HG03045 (cell line): ENCODE data around the gene BAIAP2L2.
"Not testable (repeated sequence)": the region's sequence is repeated elsewhere in the genome, so short reads cannot be mapped to it uniquely, and the experiment has no call there.

Experiments
- ATAC-seq: cut with Tn5 transposase; IDR thresholded peaks from one replicate; pipeline ENCODE4 v1.9.1; 2021; ENCODE audit warnings: mild to moderate bottlenecking, moderate library complexity; ENCODE audit not compliant: unreplicated experiment

The BAIAP2L2 gene

DNA sequence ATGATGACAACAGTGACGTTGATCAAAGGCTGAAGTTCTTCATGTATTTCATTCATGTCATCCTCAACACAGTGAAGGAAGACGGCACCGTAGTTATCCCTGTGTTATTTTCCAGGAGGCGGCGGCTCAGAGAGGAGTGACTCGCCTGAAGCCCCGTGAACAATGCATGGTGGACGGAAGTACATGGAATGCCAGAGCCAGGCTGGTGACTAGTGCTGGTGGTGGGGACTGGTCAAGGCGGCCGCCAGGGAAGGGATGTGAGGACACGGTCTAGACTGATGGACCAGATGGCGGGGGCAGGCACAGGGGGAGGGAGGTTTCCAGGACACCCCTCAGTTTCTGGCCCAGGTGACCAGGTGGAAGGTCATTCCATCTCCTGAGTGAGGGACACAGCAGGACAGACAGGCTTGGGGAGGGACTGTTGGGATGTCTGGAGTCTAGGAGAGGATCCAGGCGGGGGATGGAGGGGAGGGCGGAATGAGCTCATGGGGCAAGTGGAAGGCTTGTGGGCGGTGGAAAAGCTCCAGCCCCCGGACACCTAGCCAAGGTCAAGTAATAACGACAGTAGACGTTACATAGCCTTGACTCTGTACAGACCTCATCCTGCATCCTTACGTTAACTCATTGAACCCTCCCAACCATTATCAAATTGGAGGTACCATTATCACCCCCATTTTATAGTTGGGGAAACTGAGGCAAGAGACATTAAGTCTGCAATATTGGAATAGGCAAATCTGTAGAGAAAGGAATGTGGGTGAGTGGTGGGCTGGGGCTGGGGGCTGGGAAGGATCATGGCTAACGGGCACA lies 69.3 kb downstream of the BAIAP2L2 start:
- ATAC-seq: no peak

DNA sequence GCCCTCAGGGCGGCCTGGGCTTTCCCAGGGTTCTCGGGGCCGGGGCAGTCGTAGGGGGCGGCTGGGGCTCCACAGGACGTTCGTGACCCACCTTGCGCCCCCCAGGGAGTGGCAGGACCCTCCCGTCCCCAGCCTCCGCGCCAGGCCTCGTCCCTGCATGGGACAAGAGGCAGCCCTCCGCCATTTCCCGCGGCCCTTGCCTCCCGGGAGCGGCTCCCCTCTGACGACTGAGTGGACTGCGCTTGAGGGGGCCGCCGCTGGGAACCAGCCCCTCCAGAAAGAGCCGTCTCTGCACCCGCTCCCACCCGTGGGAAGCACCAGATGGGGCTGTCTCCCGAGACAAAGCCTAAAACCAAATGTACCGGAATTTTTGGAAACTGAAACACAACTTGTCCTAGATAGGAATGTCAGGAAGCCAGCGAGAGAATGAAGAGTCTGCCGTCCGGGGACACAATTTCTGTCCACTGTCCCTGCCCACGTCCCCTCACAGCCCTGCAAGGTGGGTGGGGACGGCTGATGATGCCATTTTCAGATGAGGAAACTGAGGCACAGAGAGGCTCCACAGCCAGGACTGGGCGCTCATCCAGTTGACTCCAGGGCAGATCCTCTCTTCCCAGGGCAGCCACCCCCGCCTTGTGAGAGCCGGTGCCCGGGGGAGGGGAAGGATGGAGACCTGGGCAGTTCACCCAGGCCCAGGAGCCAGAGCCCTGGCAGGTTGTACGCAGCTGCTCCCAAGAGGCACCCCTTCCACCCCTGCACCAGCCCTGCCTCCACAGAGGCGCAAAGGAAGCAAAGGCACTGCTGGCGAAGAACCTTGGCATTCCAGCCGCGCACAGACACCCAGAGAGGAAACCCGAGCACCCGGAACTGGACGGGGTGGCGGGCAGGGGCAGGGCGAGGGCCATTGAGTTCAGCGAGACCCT lies 71.3 kb downstream of the BAIAP2L2 start:
- no peak for ATAC-seq

DNA sequence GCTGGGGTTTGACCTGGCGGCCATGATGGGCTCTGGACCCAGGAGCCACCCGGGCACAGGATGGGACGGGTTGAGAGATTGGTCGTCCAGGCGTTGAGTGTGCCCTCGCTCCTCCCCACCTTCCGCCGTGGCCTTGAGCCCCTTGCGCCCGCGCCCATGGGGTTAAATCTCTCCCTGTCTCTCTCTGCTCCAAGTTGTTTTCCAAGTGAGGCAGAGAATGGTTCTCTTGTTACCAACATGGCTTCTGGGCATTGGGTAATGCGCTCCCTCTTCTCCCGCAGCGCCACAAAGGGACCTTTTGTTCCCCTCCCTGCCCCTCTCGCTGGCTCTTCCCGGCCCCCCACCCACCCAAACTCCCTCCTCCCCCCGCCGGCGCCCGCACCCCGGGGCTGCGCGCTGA lies 72.1 kb downstream of the BAIAP2L2 start:
- ATAC-seq: no peak

DNA sequence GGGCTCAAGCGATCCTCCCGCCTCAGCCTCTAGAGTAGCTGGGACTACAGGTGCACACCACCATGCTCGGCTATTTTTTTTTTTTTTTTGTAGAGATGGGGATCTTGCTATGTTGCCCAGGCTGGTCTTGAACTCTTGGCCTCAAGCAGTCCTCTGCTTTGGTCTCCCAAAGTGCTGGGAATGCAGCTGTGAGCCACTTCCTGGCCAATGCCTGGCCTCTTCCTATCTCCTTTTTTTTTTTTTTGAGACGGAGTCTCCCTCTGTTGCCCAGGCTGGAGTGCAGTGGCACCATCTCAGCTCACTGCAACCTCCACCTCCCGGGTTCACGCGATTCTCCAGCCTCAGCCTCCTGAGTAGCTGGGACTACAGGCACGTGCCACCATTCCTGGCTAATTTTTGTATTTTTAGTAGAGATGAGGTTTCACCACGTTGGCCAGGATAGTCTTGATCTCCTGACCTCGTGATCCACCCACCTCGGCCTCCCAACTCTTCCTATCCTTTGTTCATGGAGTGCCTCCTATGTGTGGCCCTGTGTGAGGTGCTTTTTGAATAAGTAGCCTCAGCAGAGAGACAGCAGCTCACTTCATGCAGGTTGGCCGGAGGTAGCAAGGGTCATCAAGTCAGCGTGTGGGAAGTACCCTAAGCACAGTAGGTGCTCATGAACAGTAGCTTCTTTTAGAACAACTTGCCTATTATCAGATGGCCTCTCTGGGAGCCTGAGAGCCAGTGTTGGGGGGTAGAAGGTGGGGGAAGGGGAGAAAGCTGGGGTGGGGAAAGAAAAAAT lies 72.9 kb downstream of the BAIAP2L2 start:
- not testable (repeated sequence) for ATAC-seq

DNA sequence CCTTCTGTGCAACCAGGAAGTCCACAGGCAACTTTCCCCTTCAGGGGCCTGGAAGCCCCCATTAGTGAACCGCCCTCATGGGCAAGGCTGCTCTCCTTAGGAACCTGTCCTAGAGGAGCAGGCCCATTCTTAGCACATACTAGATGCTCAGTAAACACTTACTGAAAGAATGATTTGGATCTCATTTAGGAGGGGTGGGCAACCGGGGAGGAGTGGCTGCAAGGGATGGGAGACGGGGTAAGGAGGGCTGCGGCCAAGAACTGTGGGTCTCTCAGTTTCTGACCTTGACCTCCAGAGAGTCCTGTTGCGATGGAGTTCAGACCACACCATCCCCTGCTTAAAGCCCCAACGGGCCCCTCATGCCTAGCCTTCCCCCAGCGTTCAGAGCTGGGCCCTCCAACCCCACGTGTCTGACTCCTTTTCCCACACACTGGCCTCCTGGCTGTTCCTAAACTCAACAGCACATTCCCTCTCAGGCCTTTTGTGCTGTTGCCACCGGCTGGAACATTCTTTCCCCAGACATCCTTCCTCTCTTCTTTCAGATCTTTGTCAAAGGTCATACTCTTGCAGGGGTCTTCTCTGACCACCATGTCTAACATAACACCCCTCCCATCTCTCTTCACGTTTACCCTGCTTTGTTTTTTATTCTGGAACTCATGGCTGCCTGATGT lies 74.0 kb downstream of the BAIAP2L2 start:
- ATAC-seq: no peak

DNA sequence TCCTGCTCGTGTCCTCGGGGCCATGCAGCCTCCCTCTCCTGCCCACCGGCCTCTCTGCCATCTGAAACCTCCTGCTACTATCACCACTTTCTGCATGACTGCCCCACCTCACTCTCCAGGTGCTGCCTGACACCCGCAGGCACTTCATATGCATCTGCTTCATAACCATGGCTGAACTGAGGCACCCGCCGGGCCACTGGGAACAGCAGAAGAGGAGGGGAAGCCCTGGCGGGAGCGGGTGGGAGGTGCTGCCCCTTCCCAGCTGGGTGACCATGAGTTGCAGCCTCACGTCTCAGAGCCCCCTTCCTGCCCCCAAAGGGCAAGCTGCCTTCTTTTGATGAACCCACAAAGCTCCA lies 75.0 kb downstream of the BAIAP2L2 start:
- no peak for ATAC-seq
